22Rv1 (cell line): ENCODE data around the gene THEMIS.

Experiments
- ZFX ChIP-seq: fragments of 450-650 bp; IDR thresholded peaks from 2 replicates; pipeline ENCODE4 v1.6.1; 2017; ENCODE audit warnings: antibody characterized with exemption, borderline replicate concordance
- TF ChIP-seq, protein P1 (sequence below): fragments of 450-650 bp; IDR thresholded peaks from 2 replicates; pipeline ENCODE4 v1.5.1; 2017; ENCODE audit warnings: mild to moderate bottlenecking

GRCh38 chr6:127914240-127914639 is 13.4 kb upstream of the THEMIS start:
- TF ChIP-seq, protein P1, sequence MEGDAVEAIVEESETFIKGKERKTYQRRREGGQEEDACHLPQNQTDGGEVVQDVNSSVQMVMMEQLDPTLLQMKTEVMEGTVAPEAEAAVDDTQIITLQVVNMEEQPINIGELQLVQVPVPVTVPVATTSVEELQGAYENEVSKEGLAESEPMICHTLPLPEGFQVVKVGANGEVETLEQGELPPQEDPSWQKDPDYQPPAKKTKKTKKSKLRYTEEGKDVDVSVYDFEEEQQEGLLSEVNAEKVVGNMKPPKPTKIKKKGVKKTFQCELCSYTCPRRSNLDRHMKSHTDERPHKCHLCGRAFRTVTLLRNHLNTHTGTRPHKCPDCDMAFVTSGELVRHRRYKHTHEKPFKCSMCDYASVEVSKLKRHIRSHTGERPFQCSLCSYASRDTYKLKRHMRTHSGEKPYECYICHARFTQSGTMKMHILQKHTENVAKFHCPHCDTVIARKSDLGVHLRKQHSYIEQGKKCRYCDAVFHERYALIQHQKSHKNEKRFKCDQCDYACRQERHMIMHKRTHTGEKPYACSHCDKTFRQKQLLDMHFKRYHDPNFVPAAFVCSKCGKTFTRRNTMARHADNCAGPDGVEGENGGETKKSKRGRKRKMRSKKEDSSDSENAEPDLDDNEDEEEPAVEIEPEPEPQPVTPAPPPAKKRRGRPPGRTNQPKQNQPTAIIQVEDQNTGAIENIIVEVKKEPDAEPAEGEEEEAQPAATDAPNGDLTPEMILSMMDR: no peak
- TF ChIP-seq ZFX: no peak
